Type B pancreatic cell (in vitro differentiated cells): ENCODE measurements around the gene CDO1. TPM values are rescaled to one million over a fixed set of nuclear protein-coding genes. Genes with fewer than 3 reads are reported as not detected.

ENCODE experiments used
- DNase-seq: peaks from one replicate; pipeline ENCODE4 v3.0.0; 2021; ENCODE audit warnings: mixed read lengths; ENCODE audit not compliant: unreplicated experiment; ENCODE audit errors: extremely low spot score
- H3K27ac Mint-ChIP-seq: 2 replicates; pipeline ENCODE4 v1.8.0; 2021; ENCODE audit warnings: mild to moderate bottlenecking, mixed read lengths
- H3K27me3 Mint-ChIP-seq: 2 replicates; pipeline ENCODE4 v1.8.0; 2021; ENCODE audit warnings: mixed read lengths
- H3K36me3 Mint-ChIP-seq: 2 replicates; pipeline ENCODE4 v1.8.0; 2021; ENCODE audit warnings: mixed read lengths
- H3K4me1 Mint-ChIP-seq: one replicate; pipeline ENCODE4 v1.8.0; 2021; ENCODE audit warnings: mixed read lengths; ENCODE audit not compliant: unreplicated experiment
- H3K4me3 Mint-ChIP-seq: 2 replicates; pipeline ENCODE4 v1.8.0; 2021; ENCODE audit warnings: mild to moderate bottlenecking, mixed read lengths
- H3K9me3 Mint-ChIP-seq: 2 replicates; pipeline ENCODE4 v1.8.0; 2021; ENCODE audit warnings: mixed read lengths
- total RNA-seq: library from RNA; stranded (reverse); gene quantifications from 2 replicates; pipeline ENCODE4 v1.2.1, GENCODE V29; 2021; ENCODE audit warnings: low replicate concordance
- TF ChIP-seq, protein P1 (sequence below): fragments of 200-600 bp; sonication (generic); conservative IDR thresholded peaks from 2 replicates; pipeline ENCODE4 v1.5.0; 2021; ENCODE audit warnings: antibody characterized with exemption, mild to moderate bottlenecking

CDO1 gene
- total RNA-seq, 1 donor from 2014 or later: 27.9 TPM

DNA sequence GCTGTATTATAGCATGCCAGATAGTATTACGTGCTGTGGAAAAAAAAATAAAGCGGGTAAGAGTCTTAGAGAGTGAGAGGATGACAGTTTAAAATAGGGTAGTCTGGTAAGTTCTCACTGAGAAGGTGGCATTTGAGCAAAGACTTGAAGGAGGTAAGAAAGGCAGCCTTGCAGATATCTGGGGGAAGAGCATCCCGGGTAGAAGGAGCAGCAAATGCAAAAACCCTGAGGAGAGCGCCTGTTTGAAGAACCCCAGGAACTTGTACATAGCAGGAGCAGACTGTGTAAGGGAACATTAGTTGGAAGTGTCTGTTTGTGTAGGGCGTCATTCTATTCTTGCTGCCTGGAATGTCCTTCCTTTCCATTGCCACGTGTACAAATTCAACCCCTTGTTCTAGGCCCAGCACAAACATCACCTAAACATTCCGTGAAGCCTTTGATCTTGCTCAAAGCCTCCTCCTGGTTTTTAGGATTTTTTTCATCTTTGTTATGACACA is 27.9 kb upstream of the CDO1 start:
- Mint-ChIP-seq H3K27me3 (no peaks in the 10 kb centered on the region), H3K9me3 (no peaks in the 10 kb centered on the region), H3K4me1 (peaks cover 33% of the 10 kb centered on the region), H3K27ac (peak overlapping the region; percentile 61), H3K36me3 (no peaks in the 10 kb centered on the region), H3K4me3 (peak overlapping the region; percentile 38)
- TF ChIP-seq, protein P1, sequence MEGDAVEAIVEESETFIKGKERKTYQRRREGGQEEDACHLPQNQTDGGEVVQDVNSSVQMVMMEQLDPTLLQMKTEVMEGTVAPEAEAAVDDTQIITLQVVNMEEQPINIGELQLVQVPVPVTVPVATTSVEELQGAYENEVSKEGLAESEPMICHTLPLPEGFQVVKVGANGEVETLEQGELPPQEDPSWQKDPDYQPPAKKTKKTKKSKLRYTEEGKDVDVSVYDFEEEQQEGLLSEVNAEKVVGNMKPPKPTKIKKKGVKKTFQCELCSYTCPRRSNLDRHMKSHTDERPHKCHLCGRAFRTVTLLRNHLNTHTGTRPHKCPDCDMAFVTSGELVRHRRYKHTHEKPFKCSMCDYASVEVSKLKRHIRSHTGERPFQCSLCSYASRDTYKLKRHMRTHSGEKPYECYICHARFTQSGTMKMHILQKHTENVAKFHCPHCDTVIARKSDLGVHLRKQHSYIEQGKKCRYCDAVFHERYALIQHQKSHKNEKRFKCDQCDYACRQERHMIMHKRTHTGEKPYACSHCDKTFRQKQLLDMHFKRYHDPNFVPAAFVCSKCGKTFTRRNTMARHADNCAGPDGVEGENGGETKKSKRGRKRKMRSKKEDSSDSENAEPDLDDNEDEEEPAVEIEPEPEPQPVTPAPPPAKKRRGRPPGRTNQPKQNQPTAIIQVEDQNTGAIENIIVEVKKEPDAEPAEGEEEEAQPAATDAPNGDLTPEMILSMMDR: no peak
- no peak for DNase-seq

DNA sequence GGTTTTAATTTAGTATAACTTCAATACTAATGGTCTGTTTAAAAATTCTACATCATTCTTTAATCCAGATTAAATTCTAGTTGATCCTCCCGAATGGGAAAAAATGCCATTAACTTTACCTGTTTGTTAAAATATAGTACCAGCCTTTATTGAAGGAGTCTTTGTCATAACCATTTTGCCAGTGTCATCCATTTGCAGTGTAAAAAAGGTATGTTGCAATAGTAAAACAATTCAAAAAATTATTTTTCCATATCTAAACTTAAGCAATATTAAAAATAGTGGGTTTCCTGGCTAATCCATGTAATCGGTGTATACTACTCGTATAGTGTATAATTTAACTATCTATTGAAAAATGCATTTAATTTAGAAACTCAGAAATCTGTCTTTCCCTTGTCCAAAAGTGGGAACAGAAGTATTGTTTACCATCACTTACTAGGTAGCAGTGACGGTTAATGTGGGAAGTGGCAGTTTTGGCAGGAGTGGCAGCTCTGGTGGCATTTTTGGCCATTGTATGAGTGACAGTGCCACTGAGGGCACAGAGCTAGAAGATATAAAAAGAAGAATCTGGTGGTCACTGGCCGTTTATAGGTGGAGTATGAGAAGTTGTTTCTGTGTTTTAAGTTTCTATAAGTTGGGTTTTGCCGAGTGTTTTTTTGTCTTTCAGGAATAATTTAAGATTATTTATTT is 27.1 kb upstream of the CDO1 start:
- Mint-ChIP-seq H3K27me3 (no peaks in the 10 kb centered on the region), H3K4me3 (peak overlapping the region; percentile 96), H3K27ac (no peak overlapping the region), H3K36me3 (no peaks in the 10 kb centered on the region), H3K9me3 (no peaks in the 10 kb centered on the region), H3K4me1 (peaks cover 33% of the 10 kb centered on the region)
- TF ChIP-seq, protein P1: no peak
- DNase-seq: no peak

DNA sequence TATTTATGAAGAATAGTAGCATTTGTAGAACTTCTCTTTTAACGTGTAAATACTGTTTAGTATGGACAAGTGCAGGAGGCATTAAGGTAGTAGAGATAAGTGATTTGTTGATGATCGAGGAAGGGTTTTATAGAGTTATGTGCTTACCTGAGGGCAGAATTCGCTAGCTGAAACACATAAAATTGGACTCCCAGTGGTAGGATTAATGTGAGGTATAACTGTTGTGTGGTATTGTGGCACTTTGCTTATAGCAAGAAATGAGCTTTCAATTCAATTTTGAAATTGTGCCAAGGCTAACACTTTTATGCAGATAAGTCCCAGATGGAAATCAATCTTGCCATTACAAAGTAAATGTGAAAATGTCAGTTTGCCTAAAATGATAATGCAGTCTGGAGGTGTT is 26.5 kb upstream of the CDO1 start:
- Mint-ChIP-seq H3K9me3 (no peaks in the 10 kb centered on the region), H3K27me3 (no peaks in the 10 kb centered on the region), H3K4me3 (peak overlapping the region; percentile 96), H3K4me1 (peaks cover 33% of the 10 kb centered on the region), H3K36me3 (no peaks in the 10 kb centered on the region), H3K27ac (peak overlapping the region; percentile 93)
- no peak for DNase-seq
- TF ChIP-seq, protein P1: no peak

DNA sequence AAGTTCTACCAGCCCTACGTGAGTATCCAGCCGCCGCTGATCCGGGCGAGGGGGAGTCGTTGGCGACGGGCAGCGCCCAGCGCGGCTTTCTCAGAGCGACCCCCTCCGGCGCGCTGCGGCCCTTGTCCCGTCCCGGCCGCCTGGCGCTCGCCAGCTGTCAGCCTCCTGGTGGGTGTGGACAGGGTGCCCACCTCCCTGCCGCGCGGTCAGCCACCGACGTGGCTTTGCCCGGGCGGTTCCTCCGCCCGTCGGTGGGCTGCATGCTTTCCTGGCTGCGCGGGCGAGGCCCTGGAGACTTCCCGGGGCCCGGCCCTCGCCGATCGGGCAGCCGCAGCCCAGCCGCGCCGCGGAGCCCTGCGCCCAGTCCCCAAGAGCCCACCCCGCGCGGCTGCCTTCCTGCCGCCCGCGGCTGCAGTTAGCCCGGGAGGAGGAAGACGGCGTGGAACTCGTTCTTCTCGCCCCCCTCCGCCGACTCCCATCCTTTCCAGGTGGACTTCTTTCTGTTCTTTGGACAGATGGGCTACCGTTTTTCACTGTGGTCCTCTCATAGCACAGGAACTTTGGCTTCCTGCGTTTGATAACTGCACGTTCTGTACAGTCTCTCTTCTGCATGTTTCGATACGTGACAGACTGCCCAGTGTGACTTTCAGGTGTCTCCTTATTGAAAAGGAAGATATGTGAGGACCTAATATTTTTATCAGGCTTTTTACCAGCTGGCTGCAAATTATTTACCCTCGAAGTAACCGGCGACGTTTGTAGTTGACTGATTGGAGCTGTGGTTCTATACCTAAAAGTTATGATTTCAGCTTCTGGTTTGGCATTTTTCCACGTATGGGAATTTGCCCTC is 25.9 kb upstream of the CDO1 start:
- H3K4me3 Mint-ChIP-seq: peak overlapping the region; percentile 96
- H3K27me3 Mint-ChIP-seq: no peaks in the 10 kb centered on the region
- TF ChIP-seq, protein P1: peak; percentile 38
- no peaks in the 10 kb centered on the region for H3K36me3 Mint-ChIP-seq
- peak overlapping the region; percentile 97 for H3K27ac Mint-ChIP-seq
- no peak for DNase-seq
- H3K9me3 Mint-ChIP-seq: no peaks in the 10 kb centered on the region
- peaks cover 37% of the 10 kb centered on the region for H3K4me1 Mint-ChIP-seq

DNA sequence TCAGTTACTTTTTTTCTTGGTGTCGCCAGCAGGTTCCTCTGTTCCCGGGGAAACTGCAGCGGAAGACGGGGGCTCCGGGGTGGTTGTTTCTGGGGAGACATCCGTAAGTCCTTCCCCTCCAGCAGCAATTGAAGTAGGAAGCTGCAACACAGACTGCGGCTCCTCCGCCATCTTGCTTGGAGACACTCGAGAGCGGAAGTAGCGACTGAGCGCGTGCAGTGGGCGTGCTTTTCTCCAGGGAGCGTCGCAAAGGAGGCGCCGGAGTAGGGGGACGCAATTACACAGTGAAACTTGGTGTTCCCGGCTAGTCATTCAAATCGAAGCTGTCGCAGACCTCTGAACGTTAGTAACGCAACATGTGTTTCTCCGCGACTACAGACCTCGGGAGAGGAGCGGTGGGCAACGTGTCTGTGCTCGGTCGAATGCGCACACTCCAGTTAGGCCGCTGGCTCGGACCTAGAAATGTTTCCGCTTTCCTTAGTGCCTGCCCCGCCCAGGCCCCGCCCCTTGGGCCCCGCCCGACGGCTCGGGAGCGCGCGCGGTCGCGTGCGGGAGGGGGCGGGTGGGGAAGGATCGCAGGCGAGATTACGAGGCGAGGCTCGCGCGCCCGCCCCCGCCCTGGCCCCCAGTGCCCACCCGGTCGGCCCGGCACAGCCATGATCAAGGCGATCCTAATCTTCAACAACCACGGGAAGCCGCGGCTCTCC is 25.1 kb upstream of the CDO1 start, which contains the start of the genes AP3S1 and ATG12:
Gene AP3S1, plus strand, starts transcription at position 554 of the 707 bp plus-strand sequence. Its CDS starts 103 bp downstream, at position 657.
Gene ATG12, minus strand, starts transcription at position 184 of the 707 bp plus-strand sequence. Its CDS starts 13 bp downstream, at position 171.
- Mint-ChIP-seq H3K4me1 (peaks cover 37% of the 10 kb centered on the region), H3K4me3 (peak within 1 kb of the TSS; percentile 96)

More for the DNA sequence above, 25.1 kb upstream of the CDO1 start, which contains the start of the genes AP3S1 and ATG12:
- peak within 1 kb of the TSS; percentile 97 for H3K27ac Mint-ChIP-seq
- H3K9me3 Mint-ChIP-seq: no peaks in the 10 kb centered on the region
- TF ChIP-seq, protein P1: no peak
- DNase-seq: peak; percentile 90
- H3K27me3 Mint-ChIP-seq: no peaks in the 10 kb centered on the region
- H3K36me3 Mint-ChIP-seq: no peaks in the 10 kb centered on the region
